ENCODE measurements around the gene PGD.

PGD gene

GRCh38 chr1:10396870-10397269 is 2.0 kb upstream of the PGD start:
- DNase-seq (ENCODE audit: low spot score): no peak
- TF ChIP-seq, protein P1, sequence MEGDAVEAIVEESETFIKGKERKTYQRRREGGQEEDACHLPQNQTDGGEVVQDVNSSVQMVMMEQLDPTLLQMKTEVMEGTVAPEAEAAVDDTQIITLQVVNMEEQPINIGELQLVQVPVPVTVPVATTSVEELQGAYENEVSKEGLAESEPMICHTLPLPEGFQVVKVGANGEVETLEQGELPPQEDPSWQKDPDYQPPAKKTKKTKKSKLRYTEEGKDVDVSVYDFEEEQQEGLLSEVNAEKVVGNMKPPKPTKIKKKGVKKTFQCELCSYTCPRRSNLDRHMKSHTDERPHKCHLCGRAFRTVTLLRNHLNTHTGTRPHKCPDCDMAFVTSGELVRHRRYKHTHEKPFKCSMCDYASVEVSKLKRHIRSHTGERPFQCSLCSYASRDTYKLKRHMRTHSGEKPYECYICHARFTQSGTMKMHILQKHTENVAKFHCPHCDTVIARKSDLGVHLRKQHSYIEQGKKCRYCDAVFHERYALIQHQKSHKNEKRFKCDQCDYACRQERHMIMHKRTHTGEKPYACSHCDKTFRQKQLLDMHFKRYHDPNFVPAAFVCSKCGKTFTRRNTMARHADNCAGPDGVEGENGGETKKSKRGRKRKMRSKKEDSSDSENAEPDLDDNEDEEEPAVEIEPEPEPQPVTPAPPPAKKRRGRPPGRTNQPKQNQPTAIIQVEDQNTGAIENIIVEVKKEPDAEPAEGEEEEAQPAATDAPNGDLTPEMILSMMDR (IDR thresholded peaks at IDR 0.05; ENCODE audit: borderline replicate concordance, control extremely low read depth, extremely low read depth, insufficient read depth, missing control alignments): no peak
- in situ Hi-C loops (cut with MboI; ENCODE audit: low sequenced_read_pairs, unreplicated experiment): no loop called here

DNA sequence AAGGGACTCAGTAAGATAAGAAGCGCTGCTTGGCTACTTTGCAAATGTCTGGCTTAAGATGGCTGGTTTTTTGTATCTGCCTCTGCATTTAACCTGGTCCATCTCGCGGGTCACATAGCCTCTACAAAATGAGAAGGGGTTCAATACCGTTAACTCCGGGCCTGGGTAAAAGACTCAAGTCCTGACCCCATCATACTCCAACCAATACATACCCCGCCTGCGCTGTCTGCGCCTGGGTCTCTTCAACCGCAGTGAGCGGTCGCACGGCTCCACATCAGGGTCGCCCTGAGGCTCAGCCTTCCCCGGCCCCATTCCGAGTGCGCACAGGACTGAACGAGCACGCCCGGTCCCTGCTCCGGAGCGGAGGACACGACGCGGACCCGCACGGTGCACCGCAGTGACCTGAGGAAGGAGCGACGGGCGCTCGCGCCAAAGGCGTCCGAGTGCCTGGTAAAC is 558 bp upstream of the PGD start:
- peak; percentile 38 for DNase-seq (ENCODE audit: low spot score)
- in situ Hi-C loops (cut with MboI; ENCODE audit: low sequenced_read_pairs, unreplicated experiment): no loop called here
- TF ChIP-seq, protein P1 (IDR thresholded peaks at IDR 0.05; ENCODE audit: borderline replicate concordance, control extremely low read depth, extremely low read depth, insufficient read depth, missing control alignments): no peak

DNA sequence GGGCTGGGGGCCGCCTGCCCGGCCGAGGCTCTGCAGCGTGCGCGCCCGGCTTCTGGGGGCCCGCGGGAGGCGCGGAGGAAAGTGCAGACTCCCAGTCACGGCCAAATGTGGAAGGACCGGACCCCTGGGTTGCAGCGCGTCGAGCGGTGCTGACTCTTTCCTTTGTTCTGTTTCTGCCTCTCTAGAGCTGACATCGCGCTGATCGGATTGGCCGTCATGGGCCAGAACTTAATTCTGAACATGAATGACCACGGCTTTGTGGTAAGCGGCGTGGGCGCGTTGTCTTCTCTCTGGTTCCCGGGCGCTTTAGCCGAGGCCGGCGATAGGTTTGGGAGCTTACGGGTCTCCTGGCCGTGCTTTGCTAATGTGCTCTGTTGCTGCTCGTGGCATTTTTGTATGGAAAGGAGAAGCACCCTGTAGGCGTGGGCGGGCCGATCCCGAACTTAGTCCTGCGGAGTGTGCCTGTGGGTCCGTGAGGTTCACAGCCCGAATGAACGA is 629 bp downstream of the PGD start:
- in situ Hi-C loops (cut with MboI; ENCODE audit: low sequenced_read_pairs, unreplicated experiment): no loop called here
- DNase-seq (ENCODE audit: low spot score): no peak
- TF ChIP-seq, protein P1 (IDR thresholded peaks at IDR 0.05; ENCODE audit: borderline replicate concordance, control extremely low read depth, extremely low read depth, insufficient read depth, missing control alignments): no peak

GRCh38 chr1:10400013-10400412 is 1.1 kb downstream of the PGD start:
- TF ChIP-seq, protein P1 (IDR thresholded peaks at IDR 0.05; ENCODE audit: borderline replicate concordance, control extremely low read depth, extremely low read depth, insufficient read depth, missing control alignments): no peak
- in situ Hi-C loops (cut with MboI; ENCODE audit: low sequenced_read_pairs, unreplicated experiment): no loop called here
- no peak for DNase-seq (ENCODE audit: low spot score)

GRCh38 chr1:10401281-10401680 is 2.4 kb downstream of the PGD start:
- TF ChIP-seq, protein P1 (IDR thresholded peaks at IDR 0.05; ENCODE audit: borderline replicate concordance, control extremely low read depth, extremely low read depth, insufficient read depth, missing control alignments): no peak
- in situ Hi-C loops (cut with MboI; ENCODE audit: low sequenced_read_pairs, unreplicated experiment): no loop called here
- DNase-seq (ENCODE audit: low spot score): no peak

DNA sequence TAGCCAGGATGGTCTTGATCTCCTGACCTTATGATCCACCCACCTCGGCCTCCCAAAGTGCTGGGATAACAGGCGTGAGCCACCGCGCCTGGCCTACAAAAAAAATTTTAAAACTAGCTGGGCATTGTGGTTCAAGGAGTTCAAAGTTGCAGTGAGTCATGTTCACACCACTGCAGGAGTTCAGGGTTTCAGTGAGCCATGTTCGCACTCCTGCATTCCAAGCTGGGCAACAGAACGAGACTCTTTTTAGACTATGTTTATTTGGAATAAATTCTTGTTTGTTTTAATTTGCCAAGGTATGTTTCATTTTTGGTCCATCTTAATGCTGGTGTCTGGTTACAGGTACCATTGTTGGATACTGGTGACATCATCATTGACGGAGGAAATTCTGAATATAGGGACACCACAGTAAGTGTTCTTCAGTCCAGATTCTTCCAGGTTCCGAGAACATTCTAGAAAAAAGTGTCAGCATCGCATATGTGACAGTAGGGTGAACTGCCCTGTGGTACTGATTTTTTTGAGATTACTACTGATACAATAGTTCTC is 3.9 kb downstream of the PGD start:
- in situ Hi-C loops (cut with MboI; ENCODE audit: low sequenced_read_pairs, unreplicated experiment): no loop called here
- TF ChIP-seq, protein P1 (IDR thresholded peaks at IDR 0.05; ENCODE audit: borderline replicate concordance, control extremely low read depth, extremely low read depth, insufficient read depth, missing control alignments): no peak

More for the DNA sequence above, 3.9 kb downstream of the PGD start:
- no peak for DNase-seq (ENCODE audit: low spot score)
